HepG2 (cell line): ENCODE results near the gene TXNRD2. TPM values are rescaled to one million over a fixed set of nuclear protein-coding genes. Genes with fewer than 3 reads are reported as not detected.

Source experiments
- FOSL1 ChIP-seq: sonication (generic); formaldehyde crosslinking; IDR thresholded peaks from 2 replicates; pipeline ENCODE4 v1.9.0; 2021; ENCODE audit warnings: missing genetic modification reagents, borderline replicate concordance
- GLI4 ChIP-seq: sonication (generic); formaldehyde crosslinking; IDR thresholded peaks from 2 replicates; pipeline ENCODE4 v1.5.1; 2020; ENCODE audit warnings: missing genetic modification reagents, mild to moderate bottlenecking, moderate library complexity, borderline replicate concordance
- SAP130 ChIP-seq: IDR thresholded peaks from 2 replicates; pipeline ENCODE4 v1.6.1; 2016; ENCODE audit warnings: low read depth
- SMAD3 ChIP-seq: sonication (generic); formaldehyde crosslinking; IDR thresholded peaks from 2 replicates; pipeline ENCODE4 v1.4.0; 2020; ENCODE audit warnings: missing genetic modification reagents
- SPEN ChIP-seq: sonication (generic); formaldehyde crosslinking; IDR thresholded peaks from 2 replicates; pipeline ENCODE4 v1.5.1; 2020; ENCODE audit warnings: low read depth, mild to moderate bottlenecking, missing genetic modification reagents
- ZIK1 ChIP-seq: sonication (generic); formaldehyde crosslinking; IDR thresholded peaks from 2 replicates; pipeline ENCODE4 v1.5.0; 2020; ENCODE audit warnings: mild to moderate bottlenecking, low read depth, missing genetic modification reagents, borderline replicate concordance
- ZNF75D ChIP-seq: sonication (generic); formaldehyde crosslinking; IDR thresholded peaks from 2 replicates; pipeline ENCODE4 v1.8.1; 2023; ENCODE audit warnings: missing genetic modification reagents, mild to moderate bottlenecking, borderline replicate concordance
- ZNF781 ChIP-seq: sonication (generic); formaldehyde crosslinking; IDR thresholded peaks from 2 replicates; pipeline ENCODE4 v1.5.1; 2020; ENCODE audit warnings: borderline replicate concordance, mild to moderate bottlenecking, missing genetic modification reagents; ENCODE audit errors: not compliant biosample characterization
- polyA plus RNA-seq, 8 experiments: library from polyadenylated mRNA; depleted of rRNA in 3 of 8; stranded (reverse) in 7 of 8; unstranded in 1 of 8; fragments of >200 nt; fragmentation: Illumina TruSeq in 4 of 8; extraction: Trizol in 4 of 8; gene quantifications; 2 replicates each; pipeline versions ENCODE4 v1.2.1 to v1.2.3, GENCODE V29; 2011 to 2016; ENCODE audit warnings: low read depth in 4 of 8, missing spikeins in 1 of 8, mixed read lengths in 1 of 8; ENCODE audit not compliant: insufficient read depth in 1 of 8
- total RNA-seq, 5 experiments: library from RNA; depleted of rRNA; stranded (reverse); fragments of >200 nt; fragmentation: Illumina TruSeq; extraction: Trizol; gene quantifications; 2 replicates each; pipeline ENCODE4 v1.2.3, GENCODE V29; 2016; ENCODE audit warnings: low read depth in 1 of 5
- TF ChIP-seq, protein P1 (sequence below), 2 experiments: sonication (generic) in 1 of 2; formaldehyde crosslinking in 1 of 2; IDR thresholded peaks; 2 replicates each; pipeline versions ENCODE4 v1.4.0 to v1.6.1; 2018 to 2020; ENCODE audit warnings: missing genetic modification reagents in 2 of 2, borderline replicate concordance in 1 of 2, low read depth in 1 of 2, mild to moderate bottlenecking in 1 of 2, missing biosample characterization in 1 of 2
- TF ChIP-seq, protein P2 (sequence below): IDR thresholded peaks from 2 replicates; pipeline ENCODE4 v1.6.1; 2016; ENCODE audit warnings: missing compliant biosample characterization, missing genetic modification reagents, borderline replicate concordance
- TF ChIP-seq, protein P3 (sequence below): sonication (generic); formaldehyde crosslinking; IDR thresholded peaks from 2 replicates; pipeline ENCODE4 v1.4.0; 2020; ENCODE audit warnings: mild to moderate bottlenecking, missing genetic modification reagents
- TF ChIP-seq, protein P4 (sequence below), 2 experiments: sonication (generic) in 1 of 2; formaldehyde crosslinking in 1 of 2; IDR thresholded peaks; 2 replicates each; pipeline versions ENCODE4 v1.4.0 to v1.6.1; 2016 to 2020; ENCODE audit warnings: borderline replicate concordance in 1 of 2, low read depth in 1 of 2, mild to moderate bottlenecking in 1 of 2, missing genetic modification reagents in 1 of 2
- TF ChIP-seq, protein P5 (sequence below): sonication (generic); formaldehyde crosslinking; IDR thresholded peaks from 2 replicates; pipeline ENCODE4 v1.4.0; 2020; ENCODE audit warnings: missing genetic modification reagents, mild to moderate bottlenecking, borderline replicate concordance

The TXNRD2 gene
- total and polyA plus RNA-seq, 2 of the 13 experiments (the other 11 are each of a cell fraction or from before 2014, with no cell fraction given), result 17.5 to 18.6 TPM

DNA sequence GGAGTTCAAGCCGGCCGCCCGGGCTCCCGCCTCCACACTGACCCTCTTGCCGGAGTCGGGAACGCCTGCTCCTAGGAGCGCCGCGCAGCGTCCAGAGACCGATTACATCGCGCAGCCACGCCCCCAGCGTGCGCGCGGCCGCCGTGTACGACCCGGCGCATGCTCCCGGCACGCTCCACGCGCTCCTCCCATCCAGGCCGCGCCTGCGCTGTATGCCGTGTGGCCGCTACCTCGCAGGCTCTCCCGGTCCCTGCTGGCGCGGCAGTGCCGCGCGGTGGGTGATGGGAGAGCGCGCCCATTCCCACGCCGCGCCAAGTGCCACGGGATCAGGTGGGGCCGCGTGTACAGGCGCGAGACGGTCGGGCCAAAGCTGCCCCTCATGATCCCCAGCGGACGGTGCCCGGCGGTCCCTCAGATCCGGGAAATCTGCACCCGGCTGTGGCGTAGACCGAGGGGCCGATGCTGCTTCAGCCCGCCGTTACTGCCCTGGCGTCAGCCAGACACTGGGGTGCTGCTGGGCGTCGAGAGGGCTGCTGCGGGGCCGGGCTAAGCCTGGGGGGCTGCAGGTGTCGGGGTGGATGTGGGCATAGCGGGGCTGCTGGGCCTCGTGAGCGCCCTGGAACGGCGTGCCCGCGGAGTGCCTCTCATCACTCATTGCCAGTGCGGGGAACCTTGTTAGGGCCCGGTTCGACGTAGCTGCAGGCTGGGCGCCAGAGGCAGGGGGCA is 86.7 kb downstream of the TXNRD2 start, which contains the start of the genes GNB1L and RTL10 (continued):
- TF ChIP-seq, protein P1, sequence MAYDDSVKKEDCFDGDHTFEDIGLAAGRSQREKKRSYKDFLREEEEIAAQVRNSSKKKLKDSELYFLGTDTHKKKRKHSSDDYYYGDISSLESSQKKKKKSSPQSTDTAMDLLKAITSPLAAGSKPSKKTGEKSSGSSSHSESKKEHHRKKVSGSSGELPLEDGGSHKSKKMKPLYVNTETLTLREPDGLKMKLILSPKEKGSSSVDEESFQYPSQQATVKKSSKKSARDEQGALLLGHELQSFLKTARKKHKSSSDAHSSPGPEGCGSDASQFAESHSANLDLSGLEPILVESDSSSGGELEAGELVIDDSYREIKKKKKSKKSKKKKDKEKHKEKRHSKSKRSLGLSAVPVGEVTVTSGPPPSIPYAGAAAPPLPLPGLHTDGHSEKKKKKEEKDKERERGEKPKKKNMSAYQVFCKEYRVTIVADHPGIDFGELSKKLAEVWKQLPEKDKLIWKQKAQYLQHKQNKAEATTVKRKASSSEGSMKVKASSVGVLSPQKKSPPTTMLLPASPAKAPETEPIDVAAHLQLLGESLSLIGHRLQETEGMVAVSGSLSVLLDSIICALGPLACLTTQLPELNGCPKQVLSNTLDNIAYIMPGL (CRISPR knock-in tag; IDR thresholded peaks at IDR 0.05; ENCODE audit: borderline replicate concordance in 1 of 2, low read depth in 1 of 2), result peak; percentile 81 to 94; a peak in 3 of 4 replicates
- TF ChIP-seq GLI4 (CRISPR knock-in tag) (no peak; the same call in 1 of the 2 replicates), SPEN (CRISPR knock-in tag) (peak; percentile 96), ZIK1 (CRISPR knock-in tag) (no peak), SMAD3 (no peak), SAP130 (CRISPR knock-in tag) (peak; percentile 94), FOSL1 (CRISPR knock-in tag) (peak; percentile 30), ZNF75D (CRISPR knock-in tag) (no peak; the same call in 1 of the 2 replicates), ZNF781 (CRISPR knock-in tag) (peak; percentile 17)
- TF ChIP-seq, protein P2, sequence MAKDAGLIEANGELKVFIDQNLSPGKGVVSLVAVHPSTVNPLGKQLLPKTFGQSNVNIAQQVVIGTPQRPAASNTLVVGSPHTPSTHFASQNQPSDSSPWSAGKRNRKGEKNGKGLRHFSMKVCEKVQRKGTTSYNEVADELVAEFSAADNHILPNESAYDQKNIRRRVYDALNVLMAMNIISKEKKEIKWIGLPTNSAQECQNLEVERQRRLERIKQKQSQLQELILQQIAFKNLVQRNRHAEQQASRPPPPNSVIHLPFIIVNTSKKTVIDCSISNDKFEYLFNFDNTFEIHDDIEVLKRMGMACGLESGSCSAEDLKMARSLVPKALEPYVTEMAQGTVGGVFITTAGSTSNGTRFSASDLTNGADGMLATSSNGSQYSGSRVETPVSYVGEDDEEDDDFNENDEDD (CRISPR knock-in tag), result peak; percentile 95
- TF ChIP-seq, protein P3, sequence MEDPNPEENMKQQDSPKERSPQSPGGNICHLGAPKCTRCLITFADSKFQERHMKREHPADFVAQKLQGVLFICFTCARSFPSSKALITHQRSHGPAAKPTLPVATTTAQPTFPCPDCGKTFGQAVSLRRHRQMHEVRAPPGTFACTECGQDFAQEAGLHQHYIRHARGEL (CRISPR knock-in tag), result no peak; the same call in 1 of the 2 replicates
- TF ChIP-seq, protein P4, sequence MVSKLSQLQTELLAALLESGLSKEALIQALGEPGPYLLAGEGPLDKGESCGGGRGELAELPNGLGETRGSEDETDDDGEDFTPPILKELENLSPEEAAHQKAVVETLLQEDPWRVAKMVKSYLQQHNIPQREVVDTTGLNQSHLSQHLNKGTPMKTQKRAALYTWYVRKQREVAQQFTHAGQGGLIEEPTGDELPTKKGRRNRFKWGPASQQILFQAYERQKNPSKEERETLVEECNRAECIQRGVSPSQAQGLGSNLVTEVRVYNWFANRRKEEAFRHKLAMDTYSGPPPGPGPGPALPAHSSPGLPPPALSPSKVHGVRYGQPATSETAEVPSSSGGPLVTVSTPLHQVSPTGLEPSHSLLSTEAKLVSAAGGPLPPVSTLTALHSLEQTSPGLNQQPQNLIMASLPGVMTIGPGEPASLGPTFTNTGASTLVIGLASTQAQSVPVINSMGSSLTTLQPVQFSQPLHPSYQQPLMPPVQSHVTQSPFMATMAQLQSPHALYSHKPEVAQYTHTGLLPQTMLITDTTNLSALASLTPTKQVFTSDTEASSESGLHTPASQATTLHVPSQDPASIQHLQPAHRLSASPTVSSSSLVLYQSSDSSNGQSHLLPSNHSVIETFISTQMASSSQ (IDR thresholded peaks at IDR 0.05; ENCODE audit: low read depth), result no peak
- TF ChIP-seq, protein P4 (CRISPR knock-in tag; IDR thresholded peaks at IDR 0.05; ENCODE audit: borderline replicate concordance), result peak; percentile 74
- TF ChIP-seq, protein P5, sequence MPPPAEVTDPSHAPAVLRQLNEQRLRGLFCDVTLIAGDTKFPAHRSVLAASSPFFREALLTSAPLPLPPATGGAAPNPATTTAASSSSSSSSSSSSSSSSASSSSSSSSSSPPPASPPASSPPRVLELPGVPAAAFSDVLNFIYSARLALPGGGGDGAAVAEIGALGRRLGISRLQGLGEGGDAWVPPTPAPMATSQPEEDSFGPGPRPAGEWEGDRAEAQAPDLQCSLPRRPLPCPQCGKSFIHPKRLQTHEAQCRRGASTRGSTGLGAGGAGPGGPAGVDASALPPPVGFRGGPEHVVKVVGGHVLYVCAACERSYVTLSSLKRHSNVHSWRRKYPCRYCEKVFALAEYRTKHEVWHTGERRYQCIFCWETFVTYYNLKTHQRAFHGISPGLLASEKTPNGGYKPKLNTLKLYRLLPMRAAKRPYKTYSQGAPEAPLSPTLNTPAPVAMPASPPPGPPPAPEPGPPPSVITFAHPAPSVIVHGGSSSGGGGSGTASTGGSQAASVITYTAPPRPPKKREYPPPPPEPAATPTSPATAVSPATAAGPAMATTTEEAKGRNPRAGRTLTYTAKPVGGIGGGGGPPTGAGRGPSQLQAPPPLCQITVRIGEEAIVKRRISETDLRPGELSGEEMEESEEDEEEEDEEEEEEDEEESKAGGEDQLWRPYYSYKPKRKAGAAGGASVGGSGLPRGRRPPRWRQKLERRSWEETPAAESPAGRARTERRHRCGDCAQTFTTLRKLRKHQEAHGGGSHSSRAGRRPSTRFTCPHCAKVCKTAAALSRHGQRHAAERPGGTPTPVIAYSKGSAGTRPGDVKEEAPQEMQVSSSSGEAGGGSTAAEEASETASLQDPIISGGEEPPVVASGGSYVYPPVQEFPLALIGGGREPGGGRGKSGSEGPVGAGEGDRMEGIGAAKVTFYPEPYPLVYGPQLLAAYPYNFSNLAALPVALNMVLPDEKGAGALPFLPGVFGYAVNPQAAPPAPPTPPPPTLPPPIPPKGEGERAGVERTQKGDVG (CRISPR knock-in tag), result no peak
